H1 (cell line): ENCODE data around the gene PAPOLG. TPM values are rescaled to one million over a fixed set of nuclear protein-coding genes. Genes with fewer than 3 reads are reported as not detected.

Experiments used
- CTCF ChIA-PET: fragments of 300-600 bp; sonication (Branson Sonifier 250); formaldehyde crosslinking; loops from one replicate; lab custom pipeline; 2021; ENCODE audit not compliant: partially characterized antibody; lab: Charles Lee
- POLR2A ChIA-PET: fragments of 300-600 bp; sonication (Branson Sonifier 250); formaldehyde crosslinking; loops from one replicate; lab custom pipeline; 2021; ENCODE audit warnings: inconsistent platforms; ENCODE audit not compliant: partially characterized antibody; lab: Charles Lee
- DNase-seq, 2 experiments: peaks; one replicate each; pipeline versions ENCODE4 v3.0.0 to v3.0.0-alpha.2; 2010 to 2022; ENCODE audit warnings: low spot score in 2 of 2, low read depth in 1 of 2, mixed read lengths in 1 of 2
- FAIRE-seq: peaks from 2 replicates; lab custom pipeline; 2011; peaks lifted over from hg19 to GRCh38; lab: Jason Lieb, UNC
- H2AFZ ChIP-seq: 2 replicates; pipeline ENCODE4 v1.8.1; 2012; ENCODE audit warnings: low read length, inconsistent platforms
- H2AK5ac ChIP-seq: 2 replicates; pipeline ENCODE4 v1.6.1; 2013; ENCODE audit warnings: low read depth, low read length
- H2BK120ac ChIP-seq: replicated peaks from 2 replicates; pipeline ENCODE3; 2013; ENCODE audit warnings: low read depth, low read length, inconsistent platforms
- H2BK12ac ChIP-seq: 2 replicates; pipeline ENCODE4 v1.6.1; 2013; ENCODE audit warnings: low read depth, low read length
- H2BK15ac ChIP-seq: 2 replicates; pipeline ENCODE4 v1.6.1; 2013; ENCODE audit warnings: low read length
- H2BK20ac ChIP-seq: 2 replicates; pipeline ENCODE4 v1.6.1; 2013; ENCODE audit warnings: low read length
- H2BK5ac ChIP-seq: 2 replicates; pipeline ENCODE4 v1.6.1; 2013; ENCODE audit warnings: low read depth, low read length
- H3K14ac ChIP-seq: 2 replicates; pipeline ENCODE4 v1.6.1; 2013; ENCODE audit warnings: inconsistent platforms; ENCODE audit not compliant: insufficient read length
- H3K18ac ChIP-seq: 2 replicates; pipeline ENCODE4 v1.6.1; 2013; ENCODE audit warnings: low read length; ENCODE audit errors: extremely low read depth
- H3K23ac ChIP-seq: 2 replicates; pipeline ENCODE4 v1.6.1; 2013; ENCODE audit warnings: inconsistent platforms; ENCODE audit not compliant: insufficient read length
- H3K23me2 ChIP-seq: 2 replicates; pipeline ENCODE4 v1.6.1; 2013; ENCODE audit warnings: low read depth, low read length
- H3K27ac ChIP-seq: 2 replicates; pipeline ENCODE4 v1.6.1; 2011; ENCODE audit warnings: low read depth, low read length, inconsistent platforms
- H3K27me3 ChIP-seq, 4 experiments: replicated peaks in 1 of 4; 1 replicate in 1 of 4; 2 replicates in 3 of 4; pipeline versions ENCODE4 v1.6.1 to v1.8.1; 2011 to 2013; ENCODE audit warnings: low read length in 3 of 4, mild to moderate bottlenecking in 3 of 4, inconsistent platforms in 2 of 4, mixed read lengths in 2 of 4, moderate library complexity in 1 of 4; ENCODE audit not compliant: control insufficient read depth in 3 of 4, insufficient read depth in 3 of 4; ENCODE audit errors: extremely low read depth in 1 of 4
- H3K36me3 ChIP-seq, 4 experiments: 2 replicates each; pipeline versions ENCODE4 v1.6.1 to v1.8.1; 2011 to 2013; ENCODE audit warnings: mild to moderate bottlenecking in 4 of 4, low read length in 3 of 4, moderate library complexity in 2 of 4, control low read depth in 1 of 4, inconsistent platforms in 1 of 4; ENCODE audit not compliant: insufficient read depth in 4 of 4, control insufficient read depth in 2 of 4
- H3K4ac ChIP-seq: replicated peaks from 2 replicates; pipeline ENCODE3; 2013; ENCODE audit warnings: low read length, low read depth, mixed read lengths, inconsistent platforms; ENCODE audit not compliant: insufficient read length
- H3K4me1 ChIP-seq, 4 experiments: replicated peaks in 1 of 4; 1 replicate in 1 of 4; 2 replicates in 3 of 4; pipeline versions ENCODE4 v1.6.1 to v1.8.1; 2011 to 2013; ENCODE audit warnings: low read length in 3 of 4, inconsistent platforms in 2 of 4, mixed read lengths in 1 of 4; ENCODE audit not compliant: insufficient read depth in 4 of 4, control insufficient read depth in 3 of 4
- H3K4me2 ChIP-seq, 2 experiments: 2 replicates each; pipeline versions ENCODE4 v1.6.1 to v1.8.1; 2011 to 2013; ENCODE audit warnings: low read depth in 2 of 2, low read length in 2 of 2, control low read depth in 1 of 2, inconsistent platforms in 1 of 2, mild to moderate bottlenecking in 1 of 2; ENCODE audit not compliant: insufficient read depth in 1 of 2
- H3K4me3 ChIP-seq, 4 experiments: fragments of 200-600, 300-600 bp in 1 of 4; sonication (generic), shearing (Covaris generic), sonication (Bioruptor Twin) in 1 of 4; 2 replicates each; pipeline versions ENCODE4 v1.5.1 to v1.8.1; 2011 to 2016; ENCODE audit warnings: low read length in 4 of 4, low read depth in 3 of 4, control low read depth in 2 of 4, inconsistent platforms in 2 of 4, mild to moderate bottlenecking in 2 of 4, mixed read lengths in 1 of 4, moderate library complexity in 1 of 4; ENCODE audit not compliant: insufficient read depth in 2 of 4; ENCODE audit errors: extremely low read depth in 1 of 4
- H3K56ac ChIP-seq: replicated peaks from 2 replicates; pipeline ENCODE3; 2013; ENCODE audit warnings: low read depth, mild to moderate bottlenecking, mixed read lengths, low read length, inconsistent platforms; ENCODE audit not compliant: insufficient read length
- H3K79me1 ChIP-seq: 2 replicates; pipeline ENCODE4 v1.6.1; 2013; ENCODE audit warnings: low read depth, low read length, control low read depth
- H3K79me2 ChIP-seq, 2 experiments: 2 replicates each; pipeline versions ENCODE4 v1.6.1 to v1.8.1; 2012 to 2013; ENCODE audit warnings: low read length in 2 of 2, mild to moderate bottlenecking in 2 of 2, inconsistent platforms in 1 of 2; ENCODE audit not compliant: insufficient read depth in 2 of 2, control insufficient read depth in 1 of 2
- H3K9ac ChIP-seq, 4 experiments: replicated peaks in 1 of 4; 1 replicate in 1 of 4; 2 replicates in 3 of 4; pipeline versions ENCODE4 v1.6.1 to v1.8.1; 2011 to 2013; ENCODE audit warnings: low read depth in 3 of 4, low read length in 3 of 4, control low read depth in 2 of 4, mild to moderate bottlenecking in 2 of 4, moderate library complexity in 2 of 4, inconsistent platforms in 1 of 4; ENCODE audit errors: extremely low read depth in 1 of 4
- H3K9me3 ChIP-seq, 2 experiments: 2 replicates each; pipeline versions ENCODE4 v1.6.1 to v1.8.1; 2012 to 2013; ENCODE audit warnings: mild to moderate bottlenecking in 2 of 2, moderate library complexity in 2 of 2, control low read depth in 1 of 2, inconsistent platforms in 1 of 2, low read depth in 1 of 2, low read length in 1 of 2, mixed read lengths in 1 of 2; ENCODE audit not compliant: insufficient read depth in 2 of 2
- H4K20me1 ChIP-seq, 2 experiments: replicated peaks in 1 of 2; 2 replicates each; pipeline versions ENCODE3 to v1.8.1; 2011 to 2013; ENCODE audit warnings: inconsistent platforms in 2 of 2, low read length in 2 of 2, mild to moderate bottlenecking in 1 of 2; ENCODE audit not compliant: insufficient read depth in 2 of 2, control insufficient read depth in 1 of 2
- H4K5ac ChIP-seq: 2 replicates; pipeline ENCODE4 v1.6.1; 2013; ENCODE audit warnings: low read length, low read depth, mixed read lengths, inconsistent platforms; ENCODE audit not compliant: insufficient read length
- H4K8ac ChIP-seq: 2 replicates; pipeline ENCODE4 v1.8.0; 2013; ENCODE audit warnings: mild to moderate bottlenecking, moderate library complexity, low read length, inconsistent platforms; ENCODE audit not compliant: insufficient read depth; ENCODE audit errors: extremely low read depth
- H4K91ac ChIP-seq: replicated peaks from 2 replicates; pipeline ENCODE3; 2013; ENCODE audit warnings: low read length, mixed read lengths, inconsistent platforms; ENCODE audit not compliant: insufficient read length
- BACH1 ChIP-seq: IDR thresholded peaks from 2 replicates; pipeline ENCODE4 v1.6.1; 2012; ENCODE audit warnings: low read length, improper control_type of control experiment
- BCL11A ChIP-seq, 2 experiments: IDR thresholded peaks; one replicate each; pipeline ENCODE4 v1.6.1; 2011; ENCODE audit warnings: low read depth in 2 of 2, low read length in 2 of 2, mild to moderate bottlenecking in 2 of 2
- CBX5 ChIP-seq: fragments of 300-800, 300-1000 bp; sonication (generic); IDR thresholded peaks from 2 replicates; pipeline ENCODE4 v1.7.1; 2016; ENCODE audit warnings: antibody characterized with exemption, low read length, low read depth
- KDM1A ChIP-seq: fragments of 200-600, 300-600 bp; sonication (generic); IDR thresholded peaks from 2 replicates; pipeline ENCODE4 v1.7.1; 2016; ENCODE audit warnings: mild to moderate bottlenecking, low read length, borderline replicate concordance
- SP4 ChIP-seq: IDR thresholded peaks from 2 replicates; pipeline ENCODE4 v1.6.1; 2012; ENCODE audit warnings: low read length, inconsistent platforms
- TAF7 ChIP-seq: optimal IDR thresholded peaks from 2 replicates; pipeline ENCODE3; 2011; ENCODE audit warnings: low read depth, mild to moderate bottlenecking, inconsistent platforms, low read length, moderate library complexity, borderline replicate concordance
- WGBS, 2 experiments: shearing (Covaris generic) in 1 of 2; methylation state at CpG; one replicate each; pipeline versions ENCODE4 v1.1.6 to v1.1.7; 2013 to 2015; ENCODE audit warnings: low lambda C conversion rate in 2 of 2, mixed read lengths in 2 of 2, inconsistent platforms in 1 of 2, low coverage in 1 of 2, missing lambda C conversion rate in 1 of 2; ENCODE audit not compliant: insufficient replicate concordance in 2 of 2, insufficient coverage in 1 of 2, insufficient read length in 1 of 2; ENCODE audit errors: extremely low coverage in 1 of 2, missing lambda C conversion rate in 1 of 2; 5-methylcytosine and 5-hydroxymethylcytosine counted together
- polyA plus RNA-seq, 7 experiments: library from polyadenylated mRNA; depleted of rRNA in 3 of 7; stranded (reverse) in 5 of 7; unstranded in 2 of 7; fragments of >200 nt in 5 of 7; fragments of 200-250 nt in 2 of 7; gene quantifications; 1 replicate in 5 of 7; 2 replicates in 1 of 7; 4 replicates in 1 of 7; pipeline versions ENCODE4 v1.2.1 to v1.2.3, GENCODE V29; 2011 to 2013; ENCODE audit warnings: missing spikeins in 2 of 7, mixed read lengths in 2 of 7
- total RNA-seq: library from RNA; stranded (reverse); fragmentation: NEBNext Ultra II Directional; extraction: Animal tissue kit (Norgen Biotek cat#: 25700); gene quantifications from 2 replicates; pipeline ENCODE4 v1.2.1, GENCODE V29; 2021

PAPOLG gene
- total and polyA plus RNA-seq, 2 of the 8 experiments (the other 6 are each of a cell fraction or from before 2014, with no cell fraction given): 6.5 to 21.5 TPM

GRCh38 chr2:60759654-60760053, 3.6 kb downstream of the PAPOLG start:
- FAIRE-seq (no peak), DNase-seq (no peak)
- H2BK15ac ChIP-seq: no peak overlapping the region
- H4K5ac ChIP-seq: no peak overlapping the region
- no peak overlapping the region for H3K27ac ChIP-seq
- peaks cover 0 to 2% (median 0%) of the 10 kb centered on the region in 4 experiments; a peak in 2 of 7 replicates for H3K4me1 ChIP-seq
- H3K27me3 ChIP-seq: no peaks in the 10 kb centered on the region
- no peak overlapping the region for H3K4me2 ChIP-seq
- H3K23me2 ChIP-seq: peaks cover 2% of the 10 kb centered on the region
- H2BK12ac ChIP-seq: no peak overlapping the region
- H4K91ac ChIP-seq: no peak overlapping the region
- 95% methylated on average over 1 of the region's 1 CpG; no CpG with 5 or more reads in 1 of the 2 experiments for WGBS, 2 experiments
- H4K8ac ChIP-seq: no peak overlapping the region
- 0 out of 2 replicates have a peak, but pooled peaks cover 5% of the 10 kb centered on the region for H3K79me1 ChIP-seq
- no peak overlapping the region for H3K4ac ChIP-seq
- H2AK5ac ChIP-seq: no peak overlapping the region
- ChIA-PET CTCF (interaction anchor here (0.6 to 2.7 kb wide), 6 partner anchors 17 to 213 kb away, joined by 3 to 10 read pairs (median 4); no protein-coding TSS in a partner anchor), POLR2A (interaction anchor here (0.6 kb wide), 1 partner anchor 26 kb away, joined by 4 read pairs; no protein-coding TSS in a partner anchor)
- no peak overlapping the region for H3K18ac ChIP-seq
- no peak overlapping the region for H3K4me3 ChIP-seq
- H2BK5ac ChIP-seq: no peak overlapping the region
- no peak overlapping the region for H3K56ac ChIP-seq
- H3K9ac ChIP-seq: no peak overlapping the region
- TF ChIP-seq KDM1A (no peak), TAF7 (no peak), CBX5 (no peak), BCL11A (IDR thresholded peaks at IDR 0.05; ENCODE audit: low read depth in 2 of 2, low read length in 2 of 2) (no peak), SP4 (no peak), BACH1 (no peak)
- no peak overlapping the region for H2AFZ ChIP-seq
- H3K14ac ChIP-seq: no peak overlapping the region
- H3K9me3 ChIP-seq: no peaks in the 10 kb centered on the region
- H2BK120ac ChIP-seq: no peak overlapping the region
- peaks cover 0 to 35% of the 10 kb centered on the region in 2 experiments; a peak in 2 of 4 replicates for H3K79me2 ChIP-seq
- peaks cover 4 to 8% of the 10 kb centered on the region in 2 experiments for H4K20me1 ChIP-seq
- no peak overlapping the region for H2BK20ac ChIP-seq
- H3K23ac ChIP-seq: no peak overlapping the region
- H3K36me3 ChIP-seq: peaks cover 10 to 45% (median 26%) of the 10 kb centered on the region in 4 experiments
